ENCODE data around the gene POLK. TPM values are rescaled to one million over a fixed set of nuclear protein-coding genes. Genes with fewer than 3 reads are reported as not detected.

The POLK gene
- total and polyA plus RNA-seq, 2 of the 8 experiments (the other 6 are each of a cell fraction or from before 2014, with no cell fraction given) = 2.0 to 9.0 TPM

- no peak overlapping the region for H2BK12ac ChIP-seq (ENCODE audit: low read depth, low read length)
- H4K5ac ChIP-seq (ENCODE audit: insufficient read length, low read depth, low read length) = no peak overlapping the region
- no peak overlapping the region for H3K4me3 ChIP-seq (ENCODE audit: extremely low read depth in 1 of 4, insufficient read depth in 2 of 4, low read depth in 3 of 4, low read length in 4 of 4)
- H2BK15ac ChIP-seq (ENCODE audit: low read length) = no peak overlapping the region
- no peak overlapping the region for H2BK120ac ChIP-seq (replicated peaks; ENCODE audit: low read depth, low read length)
- H2AK5ac ChIP-seq (ENCODE audit: low read depth, low read length) = no peak overlapping the region
- peaks cover 0 to 6% (median 4%) of the 10 kb centered on the region in 4 experiments; a peak in 4 of 7 replicates for H3K4me1 ChIP-seq (replicated peaks in 1 of 4; ENCODE audit: control insufficient read depth in 3 of 4, insufficient read depth in 4 of 4, low read length in 3 of 4)
- H3K27me3 ChIP-seq (replicated peaks in 1 of 4; ENCODE audit: control insufficient read depth in 3 of 4, extremely low read depth in 1 of 4, insufficient read depth in 3 of 4, low read length in 3 of 4) = no peaks in the 10 kb centered on the region
- H3K14ac ChIP-seq (ENCODE audit: insufficient read length) = no peak overlapping the region
- no peaks in the 10 kb centered on the region for H3K9me3 ChIP-seq (ENCODE audit: insufficient read depth in 2 of 2, low read depth in 1 of 2, low read length in 1 of 2)
- H3K23ac ChIP-seq (ENCODE audit: insufficient read length) = no peak overlapping the region
- ChIA-PET POLR2A (ENCODE audit: partially characterized antibody) (no interaction called here), CTCF (ENCODE audit: partially characterized antibody) (no interaction called here)
- H3K27ac ChIP-seq (ENCODE audit: low read depth, low read length) = no peak overlapping the region
- 94% methylated on average over 3 of the region's 3 CpGs; no CpG with 5 or more reads in 1 of the 2 experiments for WGBS, 2 experiments (ENCODE audit: extremely low coverage in 1 of 2, insufficient coverage in 1 of 2, insufficient read length in 1 of 2, insufficient replicate concordance in 2 of 2, low coverage in 1 of 2, low lambda C conversion rate in 2 of 2, missing lambda C conversion rate in 1 of 2)
- H4K8ac ChIP-seq (ENCODE audit: extremely low read depth, insufficient read depth, low read length) = 0 out of 2 replicates have a peak overlapping the region, but pooled peaks have one; percentile 25
- no peak overlapping the region for H2AFZ ChIP-seq (ENCODE audit: low read length)
- no peak overlapping the region for H3K56ac ChIP-seq (replicated peaks; ENCODE audit: insufficient read length, low read depth, low read length)
- FAIRE-seq (no peak), DNase-seq (ENCODE audit: low read depth in 1 of 2, low spot score in 2 of 2) (no peak)
- H3K23me2 ChIP-seq (ENCODE audit: low read depth, low read length) = no peaks in the 10 kb centered on the region
- H3K4me2 ChIP-seq (ENCODE audit: insufficient read depth in 1 of 2, low read depth in 2 of 2, low read length in 2 of 2) = no peak overlapping the region
- peaks cover 2% of the 10 kb centered on the region; the same call in 1 of the 2 replicates for H3K79me1 ChIP-seq (ENCODE audit: low read depth, low read length)
- H3K18ac ChIP-seq (ENCODE audit: extremely low read depth, low read length) = no peak overlapping the region
- H3K4ac ChIP-seq (replicated peaks; ENCODE audit: insufficient read length, low read depth, low read length) = no peak overlapping the region
- no peak overlapping the region for H2BK20ac ChIP-seq (ENCODE audit: low read length)
- H3K79me2 ChIP-seq (ENCODE audit: control insufficient read depth in 1 of 2, insufficient read depth in 2 of 2, low read length in 2 of 2) = peaks cover 0 to 4% of the 10 kb centered on the region in 2 experiments; a peak in 1 of 4 replicates
- no peak overlapping the region for H4K91ac ChIP-seq (replicated peaks; ENCODE audit: insufficient read length, low read length)
- H2BK5ac ChIP-seq (ENCODE audit: low read depth, low read length) = peak overlapping the region; percentile 15; the same call in 1 of the 2 replicates
- TF ChIP-seq JUND (IDR thresholded peaks at IDR 0.05; ENCODE audit: low read length) (no peak), EP300 (IDR thresholded peaks at IDR 0.05; ENCODE audit: borderline replicate concordance in 1 of 2, low read depth in 2 of 2, low read length in 2 of 2) (no peak), SAP30 (IDR thresholded peaks at IDR 0.05; ENCODE audit: insufficient read depth, insufficient replicate concordance, low read length) (no peak), YY1 (IDR thresholded peaks at IDR 0.05; ENCODE audit: low read depth, low read length) (no peak), SRF (IDR thresholded peaks at IDR 0.05; ENCODE audit: low read depth, low read length) (no peak), PHF8 (conservative IDR thresholded peaks at IDR 0.05; ENCODE audit: low read depth, low read length) (no peak), BCL11A (IDR thresholded peaks at IDR 0.05; ENCODE audit: low read depth in 2 of 2, low read length in 2 of 2) (no peak)
- no peak overlapping the region for H3K9ac ChIP-seq (replicated peaks in 1 of 4; ENCODE audit: extremely low read depth in 1 of 4, low read depth in 3 of 4, low read length in 3 of 4)
- H4K20me1 ChIP-seq (replicated peaks in 1 of 2; ENCODE audit: control insufficient read depth in 1 of 2, insufficient read depth in 2 of 2, low read length in 2 of 2) = peaks cover 0 to 3% of the 10 kb centered on the region in 2 experiments
- H3K36me3 ChIP-seq (ENCODE audit: control insufficient read depth in 2 of 4, insufficient read depth in 4 of 4, low read length in 3 of 4) = no peaks in the 10 kb centered on the region
Measured at GRCh38 chr5:75536147-75536546, 24.5 kb downstream of the POLK start.
